GM12801 (cell line): ENCODE measurements around the gene STIMATE.

Experiments used
- TF ChIP-seq, protein P1 (sequence below): IDR thresholded peaks from one replicate; pipeline ENCODE4 v1.5.1; 2011; ENCODE audit warnings: control low read depth; ENCODE audit not compliant: insufficient read length; ENCODE audit errors: extremely low read depth

Gene STIMATE

DNA sequence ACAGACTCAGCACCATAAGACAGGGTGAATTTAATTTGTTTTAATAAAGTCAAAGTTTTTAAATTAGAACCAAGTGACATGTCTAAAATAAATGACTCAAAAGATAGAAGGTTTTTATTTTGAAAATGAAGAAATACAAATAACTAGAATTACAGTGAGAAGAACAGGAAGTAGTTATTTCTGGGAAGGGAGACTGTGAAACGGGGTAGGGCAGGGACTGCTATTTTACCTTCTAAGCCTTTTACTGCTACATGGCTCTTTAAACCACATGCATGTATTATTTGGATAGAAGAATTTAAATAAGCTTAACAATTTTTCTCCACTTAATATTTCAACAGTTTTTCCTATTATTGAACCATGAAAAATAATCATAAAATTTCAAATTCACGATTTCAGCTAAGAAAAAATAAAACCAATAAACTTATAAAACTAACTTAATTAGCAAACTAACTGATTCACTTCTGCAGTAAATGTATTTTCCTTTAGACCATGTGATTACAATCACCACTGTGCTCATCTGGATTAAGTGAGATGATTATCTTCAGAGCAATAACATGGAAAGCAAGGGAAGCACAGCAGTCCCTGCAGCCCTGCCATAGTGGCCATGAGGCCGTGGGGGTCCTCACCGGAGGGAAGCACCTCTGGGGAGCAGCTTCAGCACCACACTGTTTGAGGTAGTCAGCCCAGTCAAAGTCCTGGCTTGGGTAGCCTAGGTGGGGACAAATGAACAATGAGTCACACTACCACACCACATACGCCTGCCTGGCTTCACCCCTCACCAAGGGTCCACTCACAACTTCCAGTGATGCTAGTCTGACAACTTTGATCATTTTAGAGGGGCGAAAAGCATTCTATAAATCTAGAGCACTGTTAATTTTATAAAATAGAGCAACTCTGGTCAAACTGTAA is 28.3 kb upstream of the STIMATE start:
- TF ChIP-seq, protein P1, sequence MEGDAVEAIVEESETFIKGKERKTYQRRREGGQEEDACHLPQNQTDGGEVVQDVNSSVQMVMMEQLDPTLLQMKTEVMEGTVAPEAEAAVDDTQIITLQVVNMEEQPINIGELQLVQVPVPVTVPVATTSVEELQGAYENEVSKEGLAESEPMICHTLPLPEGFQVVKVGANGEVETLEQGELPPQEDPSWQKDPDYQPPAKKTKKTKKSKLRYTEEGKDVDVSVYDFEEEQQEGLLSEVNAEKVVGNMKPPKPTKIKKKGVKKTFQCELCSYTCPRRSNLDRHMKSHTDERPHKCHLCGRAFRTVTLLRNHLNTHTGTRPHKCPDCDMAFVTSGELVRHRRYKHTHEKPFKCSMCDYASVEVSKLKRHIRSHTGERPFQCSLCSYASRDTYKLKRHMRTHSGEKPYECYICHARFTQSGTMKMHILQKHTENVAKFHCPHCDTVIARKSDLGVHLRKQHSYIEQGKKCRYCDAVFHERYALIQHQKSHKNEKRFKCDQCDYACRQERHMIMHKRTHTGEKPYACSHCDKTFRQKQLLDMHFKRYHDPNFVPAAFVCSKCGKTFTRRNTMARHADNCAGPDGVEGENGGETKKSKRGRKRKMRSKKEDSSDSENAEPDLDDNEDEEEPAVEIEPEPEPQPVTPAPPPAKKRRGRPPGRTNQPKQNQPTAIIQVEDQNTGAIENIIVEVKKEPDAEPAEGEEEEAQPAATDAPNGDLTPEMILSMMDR: no peak

DNA sequence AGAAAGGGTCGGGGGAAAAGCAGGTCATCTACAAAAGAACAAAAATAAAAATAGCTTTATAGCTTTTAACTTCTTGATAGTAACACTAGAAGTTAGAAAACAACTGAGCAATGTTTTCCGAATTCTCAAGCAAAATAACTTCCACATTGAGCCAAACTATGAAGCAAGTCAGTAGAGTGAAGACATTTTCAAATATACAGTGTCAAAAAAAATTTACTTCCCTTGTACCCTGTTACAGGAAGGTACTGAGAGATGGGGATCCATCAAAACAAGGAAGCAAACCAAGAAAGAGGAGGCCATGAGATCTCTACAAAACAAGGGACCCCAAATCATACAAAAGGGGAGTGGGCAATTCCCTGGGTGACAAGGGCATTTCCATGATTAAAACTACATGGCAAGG is 26.6 kb upstream of the STIMATE start:
- TF ChIP-seq, protein P1: no peak

DNA sequence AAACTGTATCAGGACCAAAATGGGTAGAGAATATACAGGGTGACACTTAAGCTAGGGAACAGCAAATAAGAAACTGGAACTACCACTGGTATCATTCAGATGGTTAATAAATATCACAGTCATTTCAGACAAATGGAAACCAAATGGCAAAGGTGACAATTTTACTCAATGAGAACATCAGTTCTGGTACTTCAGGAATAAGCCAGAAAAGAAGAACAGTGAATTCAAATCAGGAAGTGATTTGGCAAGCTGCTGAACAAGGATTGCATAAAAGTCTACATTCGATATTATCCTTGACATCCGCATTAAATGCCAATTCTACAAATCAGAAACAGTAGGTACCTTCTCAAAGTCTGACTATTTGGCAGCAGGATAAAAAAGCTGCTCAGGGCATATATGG is 23.5 kb upstream of the STIMATE start:
- TF ChIP-seq, protein P1: no peak

DNA sequence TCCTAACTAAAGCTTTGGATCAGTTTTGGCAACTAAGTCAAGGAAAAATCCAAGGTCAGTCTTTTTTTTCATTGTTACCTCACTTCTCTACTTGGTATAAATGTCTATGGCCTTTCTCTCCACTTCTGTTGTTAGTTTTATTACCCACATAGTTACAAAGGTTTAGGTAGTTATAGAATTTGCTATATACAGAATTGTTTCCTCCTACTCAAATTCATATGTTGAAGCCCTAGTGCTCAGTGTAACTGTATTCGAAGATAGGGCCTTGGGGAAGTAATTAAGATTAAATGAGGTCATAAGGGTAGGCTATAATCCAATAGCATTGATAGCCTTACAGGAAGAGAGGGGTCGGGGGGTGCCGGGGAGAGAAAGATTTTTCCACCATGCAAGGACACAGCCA is 19.7 kb upstream of the STIMATE start:
- TF ChIP-seq, protein P1: no peak

DNA sequence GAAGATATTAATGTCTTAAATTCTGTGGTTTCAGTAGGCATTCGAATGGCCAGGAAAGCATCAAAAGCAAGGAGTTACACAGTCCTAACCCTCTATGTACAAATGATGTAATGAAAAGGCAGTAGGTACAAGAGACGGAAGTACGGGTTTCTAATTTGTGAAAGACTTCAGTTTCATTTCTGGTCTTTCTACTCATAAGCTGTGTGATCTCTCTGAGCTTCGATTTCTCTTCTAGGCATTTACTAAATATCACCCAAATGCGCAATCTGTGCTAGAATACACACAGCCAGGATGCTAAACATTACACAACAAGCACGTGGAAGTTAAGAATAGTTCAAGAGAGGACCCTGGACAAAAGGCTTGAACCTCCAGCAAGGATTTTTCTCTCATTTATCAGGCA is 17.9 kb upstream of the STIMATE start:
- TF ChIP-seq, protein P1: no peak

DNA sequence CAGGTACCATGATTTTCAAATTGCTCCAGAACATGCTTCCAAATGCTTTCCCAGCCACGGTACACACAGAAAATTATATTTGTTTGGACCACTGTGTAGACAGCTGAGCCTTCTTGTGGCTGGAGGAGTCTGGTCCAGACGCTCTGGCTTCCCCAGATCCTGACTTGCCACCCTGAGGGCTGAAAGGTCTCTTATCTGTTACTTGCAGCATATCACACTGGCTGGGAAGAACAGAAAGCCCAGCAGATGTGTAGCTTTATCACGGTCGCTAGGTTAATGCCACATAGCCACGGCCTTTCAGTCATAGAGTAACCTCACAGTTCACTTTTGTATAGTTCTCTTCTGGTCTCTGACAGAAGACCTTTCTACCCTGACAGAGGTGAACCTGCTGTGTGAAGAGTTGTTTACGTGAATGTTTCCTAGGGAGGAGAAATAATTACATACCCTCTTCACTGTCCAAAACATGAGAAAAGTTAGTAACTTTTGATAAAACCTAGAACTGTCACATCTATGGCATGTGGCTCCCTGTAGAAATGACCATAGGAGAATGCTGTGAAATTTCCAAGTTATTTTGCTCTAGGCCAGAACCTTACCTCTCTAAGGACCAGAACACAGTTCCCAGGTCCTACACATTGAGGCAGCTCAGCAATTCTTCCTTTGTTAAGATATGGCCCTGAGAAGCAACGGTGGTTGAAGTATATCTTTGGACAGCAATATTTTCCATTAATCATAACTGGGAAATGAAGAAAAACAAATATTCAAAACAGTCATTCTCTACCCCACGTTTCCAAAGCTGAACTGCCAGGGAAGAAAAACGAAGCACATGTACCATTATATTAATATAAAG is 15.8 kb upstream of the STIMATE start:
- TF ChIP-seq, protein P1: no peak

DNA sequence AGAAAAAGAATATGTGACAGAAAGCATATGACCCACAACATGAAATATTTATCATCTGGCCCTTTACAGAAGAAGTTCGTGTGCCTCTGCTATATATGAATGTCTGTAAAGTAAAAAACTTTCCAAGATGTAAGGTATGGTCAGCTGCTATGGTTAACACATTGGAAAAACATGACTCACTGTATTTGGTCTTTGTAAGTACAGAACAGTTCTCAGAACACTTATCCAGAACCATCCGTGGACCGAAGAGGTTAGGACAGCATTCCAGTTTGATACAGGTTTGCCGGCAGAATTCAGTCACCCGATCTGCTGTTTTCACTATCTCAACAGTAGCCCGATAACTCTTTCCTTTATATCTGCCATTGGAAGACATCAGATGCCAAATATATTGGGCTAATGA is 13.5 kb upstream of the STIMATE start:
- TF ChIP-seq, protein P1: no peak
